HG03045 (cell line): ENCODE data around the gene CLMN.
"Not testable (repeated sequence)": the region's sequence is repeated elsewhere in the genome, so short reads cannot be mapped to it uniquely, and the experiment has no call there.

ENCODE experiments used
- ATAC-seq: cut with Tn5 transposase; IDR thresholded peaks from one replicate; pipeline ENCODE4 v1.9.1; 2021; ENCODE audit warnings: mild to moderate bottlenecking, moderate library complexity; ENCODE audit not compliant: unreplicated experiment

The CLMN gene

DNA sequence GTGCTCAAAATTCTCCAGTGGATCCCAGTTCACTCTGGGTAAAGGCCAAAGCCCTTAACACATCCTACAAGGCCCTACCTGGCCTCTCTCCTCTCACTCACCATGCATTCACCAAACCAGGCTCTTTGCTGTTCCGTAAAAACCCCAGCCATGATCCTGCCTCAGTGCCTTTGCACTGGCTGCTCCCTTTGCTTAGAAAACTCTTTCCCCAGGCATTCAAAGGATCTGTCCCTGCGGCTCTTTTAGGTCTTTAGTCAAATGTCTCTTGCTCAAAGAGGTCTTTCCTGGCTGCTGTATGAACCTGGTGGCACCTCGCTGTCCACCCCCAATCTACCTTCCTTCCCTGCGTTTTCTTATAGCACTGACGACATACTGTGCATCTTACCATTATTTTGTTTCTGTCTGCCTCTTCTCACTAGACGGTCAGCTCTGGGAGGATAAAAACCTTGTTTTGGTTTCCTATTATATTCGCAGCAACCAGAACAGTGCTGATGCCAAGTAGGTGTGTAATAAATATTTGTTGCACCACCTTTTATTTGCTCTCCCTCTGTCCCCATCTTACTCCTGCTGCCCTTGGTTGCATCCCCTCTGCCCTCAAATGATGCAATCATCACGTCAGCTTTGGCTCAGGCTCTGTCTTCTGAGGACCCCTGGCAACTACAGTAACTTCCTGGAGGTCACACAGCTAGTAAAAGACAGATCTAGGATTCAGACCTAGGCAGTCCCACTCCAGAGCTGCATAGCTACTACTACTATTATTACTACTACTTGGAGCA is 138.6 kb downstream of the CLMN start:
- no peak for ATAC-seq

DNA sequence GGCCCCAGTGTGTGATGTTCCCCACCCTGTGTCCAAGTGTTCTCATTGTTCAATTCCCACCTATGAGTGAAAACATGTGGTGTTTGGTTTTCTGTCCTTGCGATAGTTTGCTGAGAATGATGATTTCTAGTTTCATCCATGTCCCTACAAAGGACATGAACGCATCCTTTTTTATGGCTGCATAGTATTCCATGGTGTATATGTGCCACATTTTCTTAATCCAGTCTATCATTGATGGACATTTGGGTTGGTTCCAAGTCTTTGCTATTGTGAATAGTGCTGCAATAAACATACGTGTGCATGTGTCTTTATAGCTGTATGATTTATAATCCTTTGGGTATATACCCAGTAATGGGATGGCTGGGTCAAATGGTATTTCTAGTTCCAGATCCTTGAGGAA is 144.0 kb downstream of the CLMN start:
- ATAC-seq: not testable (repeated sequence)

DNA sequence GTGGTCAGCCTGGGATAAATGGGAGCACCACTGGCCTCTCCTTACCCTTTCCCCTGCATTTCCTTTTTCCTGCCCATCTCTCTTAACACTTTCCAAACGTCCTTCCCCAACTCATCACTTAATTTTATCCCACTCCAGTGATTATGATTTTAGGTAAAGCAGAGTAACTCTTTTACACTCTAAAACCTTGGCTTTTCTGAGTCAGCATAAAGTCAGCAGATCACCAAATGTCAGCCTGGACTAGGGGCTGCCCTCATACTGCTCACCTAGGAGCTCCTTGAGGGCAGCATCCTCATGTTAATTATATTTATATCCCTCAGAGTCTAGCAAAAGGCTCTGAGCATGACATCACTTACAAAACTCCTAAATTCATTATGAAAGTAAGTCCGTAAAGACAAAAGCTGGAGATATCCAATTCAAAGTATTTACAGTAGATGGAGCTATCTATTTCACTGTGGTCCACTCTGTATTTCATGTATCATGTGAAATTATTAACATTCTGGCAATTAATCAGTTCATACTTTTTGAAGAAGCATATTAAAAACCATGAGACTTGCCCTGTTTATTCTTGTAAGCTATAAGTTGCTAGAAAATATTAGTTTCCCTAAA is 145.4 kb downstream of the CLMN start:
- no peak for ATAC-seq

DNA sequence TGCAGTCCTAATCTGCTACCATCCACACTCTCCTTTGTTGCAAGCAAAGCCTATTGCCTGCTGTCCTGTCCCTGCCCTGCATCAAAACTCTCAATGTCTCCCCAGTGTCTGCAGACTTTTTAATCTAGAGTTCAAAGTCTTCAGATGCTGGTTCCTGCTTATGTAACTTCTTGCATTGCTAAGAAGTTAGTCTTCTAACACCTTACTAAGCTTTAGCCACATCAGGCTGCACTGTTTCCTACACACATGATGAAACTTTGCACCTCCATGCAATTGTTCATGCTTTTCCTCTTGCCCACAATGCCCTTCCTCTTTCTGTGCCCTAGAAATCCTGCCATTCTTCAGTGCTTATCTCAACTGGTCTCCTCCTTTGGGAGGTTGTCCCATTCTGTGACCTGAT is 146.2 kb downstream of the CLMN start:
- ATAC-seq: no peak

GRCh38 chr14:95167177-95167576 is 152.5 kb downstream of the CLMN start:
- no peak for ATAC-seq

GRCh38 chr14:95165517-95165916 is 154.2 kb downstream of the CLMN start:
- ATAC-seq: no peak

DNA sequence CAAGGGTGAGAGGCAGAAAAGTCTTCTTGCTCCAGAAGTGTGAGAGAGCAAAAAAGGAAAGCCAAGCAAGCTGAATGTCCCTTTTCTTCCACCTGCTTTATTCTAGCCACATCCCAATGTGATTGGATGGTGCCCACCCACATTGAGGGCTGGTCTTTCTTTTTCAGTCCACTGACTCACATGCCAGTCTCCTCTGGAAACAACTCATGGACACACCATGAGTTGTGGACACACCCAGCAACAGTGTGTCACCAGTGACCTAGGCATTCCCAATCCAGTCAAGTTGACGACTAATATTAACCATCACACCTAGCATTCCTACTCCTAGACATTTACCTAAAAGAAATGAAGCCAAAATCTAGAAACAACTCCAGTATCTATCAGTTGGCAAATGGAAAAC is 155.2 kb downstream of the CLMN start:
- no peak for ATAC-seq

DNA sequence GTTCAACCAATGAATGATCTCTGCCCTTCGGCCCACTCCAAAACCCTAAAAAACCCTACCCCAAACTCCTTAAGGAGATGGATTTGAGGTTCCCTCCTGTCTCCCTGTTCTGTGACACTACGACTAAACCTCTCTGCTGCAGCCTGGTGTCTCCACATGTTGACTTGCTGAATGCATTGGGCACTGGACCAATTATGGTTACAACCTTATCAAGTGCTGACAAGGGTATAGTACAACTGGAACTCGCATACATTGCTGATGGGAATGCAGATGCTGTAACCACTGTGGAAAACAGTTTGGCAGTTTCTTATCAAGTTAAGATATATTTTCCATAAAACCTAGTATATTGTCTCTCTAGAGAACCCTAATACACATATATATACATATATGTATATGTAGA is 156.0 kb downstream of the CLMN start:
- ATAC-seq: no peak

GRCh38 chr14:95163132-95163531 is 156.6 kb downstream of the CLMN start:
- no peak for ATAC-seq

GRCh38 chr14:95162641-95163040 is 157.1 kb downstream of the CLMN start:
- no peak for ATAC-seq

GRCh38 chr14:95157327-95158189 is 162.2 kb downstream of the CLMN start, which contains the start of gene DICER1:
Gene DICER1 (minus strand): TSS chr14:95157529. CDS start chr14:95133458, 24,071 bp downstream.
- peak; percentile 81 for ATAC-seq

DNA sequence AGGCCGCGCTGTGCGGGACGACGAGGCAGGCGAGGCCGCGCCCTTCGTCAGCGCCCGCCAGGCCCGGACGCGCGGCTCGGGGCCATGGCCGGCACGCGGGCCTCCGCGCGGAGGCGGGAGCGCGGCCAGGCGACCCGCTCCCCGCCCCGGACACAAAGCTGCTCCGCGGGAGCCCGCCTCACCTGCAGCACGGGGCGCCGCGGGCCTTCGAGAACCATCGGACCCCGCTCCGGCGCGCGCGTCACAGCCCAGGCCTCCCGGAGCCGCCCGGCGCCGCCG is 162.7 kb downstream of the CLMN start:
- no peak for ATAC-seq

DNA sequence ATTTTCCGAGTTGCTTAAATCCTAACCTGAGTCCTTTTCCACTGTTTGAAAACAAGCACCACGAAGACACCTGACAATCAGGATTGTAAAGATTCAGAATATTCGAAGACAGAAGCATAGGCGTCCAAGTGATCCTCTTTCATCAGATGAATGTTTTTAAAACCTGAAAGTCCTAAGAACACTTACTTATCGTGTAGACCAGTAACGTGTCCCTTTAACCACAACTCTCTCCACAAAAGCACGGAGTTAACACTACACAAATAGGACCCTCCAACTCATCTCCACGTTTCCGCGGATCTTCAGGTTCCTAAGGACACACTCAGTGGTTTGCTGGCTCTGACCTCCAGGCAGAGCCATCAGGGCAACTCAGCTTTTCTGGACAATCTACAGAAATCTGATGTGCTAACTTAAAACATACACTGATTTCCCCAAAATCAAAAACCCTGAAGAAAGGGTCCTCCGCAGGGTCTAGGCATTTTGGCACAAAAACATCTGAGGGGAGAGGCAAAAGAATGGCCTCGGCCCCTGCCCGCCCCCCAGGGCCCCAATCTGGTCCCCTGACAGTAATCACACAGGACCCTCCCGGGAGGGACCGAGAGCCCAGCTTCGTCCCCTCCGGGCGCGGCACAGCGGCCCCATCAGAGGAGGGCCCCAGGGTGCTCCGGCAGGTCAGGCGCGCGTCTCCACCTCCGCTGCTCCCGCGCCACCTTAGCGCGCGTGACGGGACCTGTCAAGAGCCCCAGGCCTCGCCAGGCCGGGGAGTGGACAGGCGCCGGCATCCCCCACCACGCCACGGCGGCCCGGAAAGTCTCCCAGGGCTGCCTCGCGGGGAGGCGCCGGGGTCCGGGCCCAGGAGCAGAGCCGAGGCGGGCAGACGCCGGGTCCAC is 163.3 kb downstream of the CLMN start:
- peak; percentile 36 for ATAC-seq

- no peak for ATAC-seq
These were observed 164.7 kb downstream of the CLMN start for GRCh38 chr14:95155045-95155444.

DNA sequence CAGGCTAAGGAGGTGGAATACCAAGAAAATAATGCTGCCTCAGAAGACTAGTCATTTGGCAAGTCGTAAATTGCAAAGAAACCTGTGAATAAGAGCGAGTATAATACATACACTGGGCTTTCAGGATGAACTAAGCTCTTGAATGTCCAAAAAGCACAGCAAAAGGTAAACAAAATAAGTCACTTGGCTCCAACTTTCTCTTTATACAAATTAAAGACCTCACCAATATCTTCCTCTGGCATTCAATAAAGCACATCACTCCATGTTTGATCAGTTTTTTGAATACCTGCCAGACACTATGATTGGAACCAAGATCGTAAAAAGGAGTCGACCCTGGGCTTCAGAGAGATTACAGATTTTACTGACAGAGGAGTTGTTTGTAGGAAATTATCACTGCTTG is 165.8 kb downstream of the CLMN start:
- ATAC-seq: no peak

- ATAC-seq: no peak
These were observed 168.1 kb downstream of the CLMN start for GRCh38 chr14:95151561-95151960.

- ATAC-seq: no peak
These were observed 168.8 kb downstream of the CLMN start for GRCh38 chr14:95150910-95151309.

GRCh38 chr14:95149441-95149840 is 170.3 kb downstream of the CLMN start:
- ATAC-seq: no peak

GRCh38 chr14:95147597-95147996 is 172.1 kb downstream of the CLMN start:
- ATAC-seq: no peak

DNA sequence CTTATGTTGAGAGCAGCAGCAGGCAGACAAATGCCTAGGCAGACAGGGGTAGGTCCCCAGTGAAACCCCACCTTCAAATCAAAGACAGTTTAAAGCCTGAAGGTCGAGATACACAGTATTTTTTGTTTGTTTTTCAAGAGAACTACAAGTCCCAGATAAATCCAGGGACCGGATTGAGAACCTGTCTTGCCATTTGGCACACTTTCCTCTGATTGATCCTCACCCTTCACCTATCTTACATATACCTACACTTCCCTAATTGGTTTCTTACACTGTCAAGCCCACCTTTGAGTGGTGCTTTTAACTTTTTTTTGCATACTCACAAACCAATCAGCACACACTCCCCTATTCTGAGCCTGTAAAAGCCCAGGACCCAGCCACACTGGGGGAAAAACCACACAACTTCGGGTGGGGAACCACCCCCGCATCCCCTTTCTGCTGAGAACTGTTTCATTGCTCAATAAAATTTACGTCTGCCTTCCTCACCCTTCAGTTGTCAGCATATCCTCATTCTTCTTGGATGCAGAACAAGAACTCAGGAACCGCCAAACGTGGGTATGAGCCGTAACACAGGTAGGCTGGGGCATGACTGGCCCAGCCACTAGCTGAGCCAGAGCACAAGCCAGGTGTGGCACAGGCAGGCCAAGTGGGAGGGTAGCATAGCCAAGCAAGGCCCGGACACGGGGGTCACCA is 173.5 kb downstream of the CLMN start:
- ATAC-seq: no peak
